ENCODE measurements around the gene LCA5.

LCA5 gene

GRCh38 chr6:79468587-79468986 lies 68.6 kb downstream of the LCA5 start:
- H3K79me1 ChIP-seq (replicated peaks; ENCODE audit: low read length, poor library complexity, severe bottlenecking), result no peaks in the 10 kb centered on the region
- H2BK5ac ChIP-seq (ENCODE audit: low read depth, low read length, poor library complexity, severe bottlenecking), result no peak overlapping the region
- no peak overlapping the region for H4K91ac ChIP-seq (ENCODE audit: low read length)
- H3K18ac ChIP-seq (ENCODE audit: low read depth in 1 of 2, low read length in 2 of 2), result no peak overlapping the region
- no peak overlapping the region for H4K8ac ChIP-seq (ENCODE audit: low read length)
- H3K4ac ChIP-seq (ENCODE audit: low read depth in 1 of 2, low read length in 2 of 2), result no peak overlapping the region
- no peaks in the 10 kb centered on the region for H3K36me3 ChIP-seq (ENCODE audit: control insufficient read depth in 1 of 2, insufficient read depth in 2 of 2, low read depth in 1 of 2, low read length in 2 of 2)
- DNase-seq, result peak; percentile 1
- H3K4me1 ChIP-seq (ENCODE audit: control insufficient read depth, insufficient read depth, low read depth, low read length), result peaks cover 1% of the 10 kb centered on the region
- H2BK15ac ChIP-seq (ENCODE audit: low read depth, poor library complexity, severe bottlenecking), result no peak overlapping the region
- H3K27ac ChIP-seq (ENCODE audit: low read length, poor library complexity, severe bottlenecking), result no peak overlapping the region
- no peak overlapping the region for H3K23ac ChIP-seq (ENCODE audit: low read length in 2 of 2)
- H3K14ac ChIP-seq (ENCODE audit: low read length in 2 of 2), result no peak overlapping the region
- H3K4me2 ChIP-seq (ENCODE audit: low read length, poor library complexity, severe bottlenecking), result no peak overlapping the region
- H3K9me3 ChIP-seq (ENCODE audit: control insufficient read depth, low read length), result no peaks in the 10 kb centered on the region
- H3K4me3 ChIP-seq (ENCODE audit: insufficient read depth in 1 of 2, low read depth in 1 of 2, low read length in 2 of 2), result no peak overlapping the region
- H3K27me3 ChIP-seq (ENCODE audit: control insufficient read depth in 1 of 2, insufficient read depth in 1 of 2, low read length in 2 of 2), result no peaks in the 10 kb centered on the region
- H3K9ac ChIP-seq (ENCODE audit: low read length), result no peak overlapping the region
- H2BK120ac ChIP-seq (ENCODE audit: low read depth, low read length), result no peak overlapping the region
- H2AFZ ChIP-seq (ENCODE audit: low read depth, low read length), result no peak overlapping the region
- no peak overlapping the region for H2AK5ac ChIP-seq (ENCODE audit: low read length, severe bottlenecking)
- H2BK12ac ChIP-seq (ENCODE audit: low read length in 2 of 2), result no peak overlapping the region
- WGBS, result 90% methylated on average over 8 of the region's 8 CpGs

- Histone ChIP-seq H3K9ac (ENCODE audit: low read length) (no peak overlapping the region), H3K36me3 (ENCODE audit: control insufficient read depth in 1 of 2, insufficient read depth in 2 of 2, low read depth in 1 of 2, low read length in 2 of 2) (no peaks in the 10 kb centered on the region), H3K4me2 (ENCODE audit: low read length, poor library complexity, severe bottlenecking) (no peak overlapping the region), H4K8ac (ENCODE audit: low read length) (no peak overlapping the region), H3K23ac (ENCODE audit: low read length in 2 of 2) (no peak overlapping the region), H3K4me1 (ENCODE audit: control insufficient read depth, insufficient read depth, low read depth, low read length) (peaks cover 1% of the 10 kb centered on the region), H3K79me1 (replicated peaks; ENCODE audit: low read length, poor library complexity, severe bottlenecking) (no peaks in the 10 kb centered on the region), H3K14ac (ENCODE audit: low read length in 2 of 2) (no peak overlapping the region), H2BK5ac (ENCODE audit: low read depth, low read length, poor library complexity, severe bottlenecking) (no peak overlapping the region), H3K9me3 (ENCODE audit: control insufficient read depth, low read length) (no peaks in the 10 kb centered on the region), H3K4ac (ENCODE audit: low read depth in 1 of 2, low read length in 2 of 2) (no peak overlapping the region), H4K91ac (ENCODE audit: low read length) (no peak overlapping the region), H3K18ac (ENCODE audit: low read depth in 1 of 2, low read length in 2 of 2) (no peak overlapping the region), H2BK12ac (ENCODE audit: low read length in 2 of 2) (no peak overlapping the region), H2BK15ac (ENCODE audit: low read depth, poor library complexity, severe bottlenecking) (no peak overlapping the region), H3K27ac (ENCODE audit: low read length, poor library complexity, severe bottlenecking) (no peak overlapping the region), H3K4me3 (ENCODE audit: insufficient read depth in 1 of 2, low read depth in 1 of 2, low read length in 2 of 2) (no peak overlapping the region), H2AK5ac (ENCODE audit: low read length, severe bottlenecking) (no peak overlapping the region), H2AFZ (ENCODE audit: low read depth, low read length) (no peak overlapping the region), H3K27me3 (ENCODE audit: control insufficient read depth in 1 of 2, insufficient read depth in 1 of 2, low read length in 2 of 2) (no peaks in the 10 kb centered on the region), H2BK120ac (ENCODE audit: low read depth, low read length) (no peak overlapping the region)
- WGBS, result 45% methylated on average over 2 of the region's 2 CpGs
- DNase-seq, result peak; percentile 17
Observed at GRCh38 chr6:79468116-79468515, 69.1 kb downstream of the LCA5 start.

- Histone ChIP-seq H3K18ac (ENCODE audit: low read depth in 1 of 2, low read length in 2 of 2) (no peak overlapping the region), H2AFZ (ENCODE audit: low read depth, low read length) (no peak overlapping the region), H2BK5ac (ENCODE audit: low read depth, low read length, poor library complexity, severe bottlenecking) (no peak overlapping the region), H3K27ac (ENCODE audit: low read length, poor library complexity, severe bottlenecking) (no peak overlapping the region), H4K8ac (ENCODE audit: low read length) (no peak overlapping the region), H3K36me3 (ENCODE audit: control insufficient read depth in 1 of 2, insufficient read depth in 2 of 2, low read depth in 1 of 2, low read length in 2 of 2) (no peaks in the 10 kb centered on the region), H3K4me2 (ENCODE audit: low read length, poor library complexity, severe bottlenecking) (no peak overlapping the region), H2BK12ac (ENCODE audit: low read length in 2 of 2) (no peak overlapping the region), H2BK120ac (ENCODE audit: low read depth, low read length) (no peak overlapping the region), H3K14ac (ENCODE audit: low read length in 2 of 2) (no peak overlapping the region), H3K79me1 (replicated peaks; ENCODE audit: low read length, poor library complexity, severe bottlenecking) (no peaks in the 10 kb centered on the region), H3K27me3 (ENCODE audit: control insufficient read depth in 1 of 2, insufficient read depth in 1 of 2, low read length in 2 of 2) (no peaks in the 10 kb centered on the region), H2BK15ac (ENCODE audit: low read depth, poor library complexity, severe bottlenecking) (no peak overlapping the region), H2AK5ac (ENCODE audit: low read length, severe bottlenecking) (no peak overlapping the region), H3K4me1 (ENCODE audit: control insufficient read depth, insufficient read depth, low read depth, low read length) (peaks cover 1% of the 10 kb centered on the region), H3K23ac (ENCODE audit: low read length in 2 of 2) (no peak overlapping the region), H3K9ac (ENCODE audit: low read length) (no peak overlapping the region), H3K9me3 (ENCODE audit: control insufficient read depth, low read length) (no peaks in the 10 kb centered on the region), H4K91ac (ENCODE audit: low read length) (no peak overlapping the region), H3K4ac (ENCODE audit: low read depth in 1 of 2, low read length in 2 of 2) (no peak overlapping the region), H3K4me3 (ENCODE audit: insufficient read depth in 1 of 2, low read depth in 1 of 2, low read length in 2 of 2) (no peak overlapping the region)
- peak; percentile 26 for DNase-seq
- WGBS, result 0% methylated on average over 1 of the region's 2 CpGs
Observed at GRCh38 chr6:79467716-79468115, 69.5 kb downstream of the LCA5 start.

- Histone ChIP-seq H4K91ac (ENCODE audit: low read length) (no peak overlapping the region), H3K4me2 (ENCODE audit: low read length, poor library complexity, severe bottlenecking) (no peak overlapping the region), H3K9me3 (ENCODE audit: control insufficient read depth, low read length) (no peaks in the 10 kb centered on the region), H3K14ac (ENCODE audit: low read length in 2 of 2) (no peak overlapping the region), H3K27me3 (ENCODE audit: control insufficient read depth in 1 of 2, insufficient read depth in 1 of 2, low read length in 2 of 2) (no peaks in the 10 kb centered on the region), H3K27ac (ENCODE audit: low read length, poor library complexity, severe bottlenecking) (no peak overlapping the region), H3K4ac (ENCODE audit: low read depth in 1 of 2, low read length in 2 of 2) (no peak overlapping the region), H3K4me1 (ENCODE audit: control insufficient read depth, insufficient read depth, low read depth, low read length) (peaks cover 1% of the 10 kb centered on the region), H2AFZ (ENCODE audit: low read depth, low read length) (no peak overlapping the region), H2BK120ac (ENCODE audit: low read depth, low read length) (no peak overlapping the region), H3K18ac (ENCODE audit: low read depth in 1 of 2, low read length in 2 of 2) (no peak overlapping the region), H3K4me3 (ENCODE audit: insufficient read depth in 1 of 2, low read depth in 1 of 2, low read length in 2 of 2) (no peak overlapping the region), H2BK5ac (ENCODE audit: low read depth, low read length, poor library complexity, severe bottlenecking) (no peak overlapping the region), H2BK15ac (ENCODE audit: low read depth, poor library complexity, severe bottlenecking) (no peak overlapping the region), H3K36me3 (ENCODE audit: control insufficient read depth in 1 of 2, insufficient read depth in 2 of 2, low read depth in 1 of 2, low read length in 2 of 2) (no peaks in the 10 kb centered on the region), H2AK5ac (ENCODE audit: low read length, severe bottlenecking) (no peak overlapping the region), H3K9ac (ENCODE audit: low read length) (peak overlapping the region; percentile 28), H3K79me1 (replicated peaks; ENCODE audit: low read length, poor library complexity, severe bottlenecking) (no peaks in the 10 kb centered on the region), H4K8ac (ENCODE audit: low read length) (no peak overlapping the region), H2BK12ac (ENCODE audit: low read length in 2 of 2) (no peak overlapping the region), H3K23ac (ENCODE audit: low read length in 2 of 2) (no peak overlapping the region)
- DNase-seq, result peak; percentile 52
- 48% methylated on average over 4 of the region's 6 CpGs for WGBS
Observed at GRCh38 chr6:79466207-79466834, 70.9 kb downstream of the LCA5 start.

Data from mesenchymal stem cell (in vitro differentiated cells and primary cell).